HG03095 (cell line): ENCODE measurements around the gene AJM1.

Source experiments
- ATAC-seq: cut with Tn5 transposase; IDR thresholded peaks from one replicate; pipeline ENCODE4 v1.9.1; 2021; ENCODE audit warnings: moderate library complexity; ENCODE audit not compliant: unreplicated experiment

The AJM1 gene

GRCh38 chr9:136807281-136808074, 34.8 kb upstream of the AJM1 start, which contains the start of gene RABL6:
Gene RABL6 (plus strand): TSS chr9:136807948. CDS start chr9:136808197, 249 bp downstream.
- ATAC-seq, result peak; percentile 46

GRCh38 chr9:136808075-136808805, 34.0 kb upstream of the AJM1 start:
- peak; percentile 28 for ATAC-seq

- no peak for ATAC-seq
Observed at GRCh38 chr9:136808806-136809158, 33.5 kb upstream of the AJM1 start.

- no peak for ATAC-seq
Observed at GRCh38 chr9:136814725-136815421, 27.4 kb upstream of the AJM1 start.

- ATAC-seq, result no peak
Observed at GRCh38 chr9:136815422-136815782, 26.9 kb upstream of the AJM1 start.

GRCh38 chr9:136820971-136821825, 21.1 kb upstream of the AJM1 start:
- ATAC-seq, result no peak

- no peak for ATAC-seq
Observed at GRCh38 chr9:136821826-136822544, 20.3 kb upstream of the AJM1 start.

- ATAC-seq, result no peak
Observed at GRCh38 chr9:136823136-136824046, 18.9 kb upstream of the AJM1 start.

GRCh38 chr9:136824496-136825225, 17.6 kb upstream of the AJM1 start:
- ATAC-seq, result no peak

GRCh38 chr9:136825295-136826187, 16.7 kb upstream of the AJM1 start:
- ATAC-seq, result no peak

GRCh38 chr9:136826188-136826541, 16.1 kb upstream of the AJM1 start:
- no peak for ATAC-seq

GRCh38 chr9:136826703-136827582, 15.3 kb upstream of the AJM1 start:
- no peak for ATAC-seq

- ATAC-seq, result no peak
Observed at GRCh38 chr9:136827794-136828473, 14.3 kb upstream of the AJM1 start.

GRCh38 chr9:136828474-136829140, 13.7 kb upstream of the AJM1 start:
- no peak for ATAC-seq

- no peak for ATAC-seq
Observed at GRCh38 chr9:136829412-136829811, 12.9 kb upstream of the AJM1 start.
